ENCODE data around the gene STX16.

The STX16 gene

DNA sequence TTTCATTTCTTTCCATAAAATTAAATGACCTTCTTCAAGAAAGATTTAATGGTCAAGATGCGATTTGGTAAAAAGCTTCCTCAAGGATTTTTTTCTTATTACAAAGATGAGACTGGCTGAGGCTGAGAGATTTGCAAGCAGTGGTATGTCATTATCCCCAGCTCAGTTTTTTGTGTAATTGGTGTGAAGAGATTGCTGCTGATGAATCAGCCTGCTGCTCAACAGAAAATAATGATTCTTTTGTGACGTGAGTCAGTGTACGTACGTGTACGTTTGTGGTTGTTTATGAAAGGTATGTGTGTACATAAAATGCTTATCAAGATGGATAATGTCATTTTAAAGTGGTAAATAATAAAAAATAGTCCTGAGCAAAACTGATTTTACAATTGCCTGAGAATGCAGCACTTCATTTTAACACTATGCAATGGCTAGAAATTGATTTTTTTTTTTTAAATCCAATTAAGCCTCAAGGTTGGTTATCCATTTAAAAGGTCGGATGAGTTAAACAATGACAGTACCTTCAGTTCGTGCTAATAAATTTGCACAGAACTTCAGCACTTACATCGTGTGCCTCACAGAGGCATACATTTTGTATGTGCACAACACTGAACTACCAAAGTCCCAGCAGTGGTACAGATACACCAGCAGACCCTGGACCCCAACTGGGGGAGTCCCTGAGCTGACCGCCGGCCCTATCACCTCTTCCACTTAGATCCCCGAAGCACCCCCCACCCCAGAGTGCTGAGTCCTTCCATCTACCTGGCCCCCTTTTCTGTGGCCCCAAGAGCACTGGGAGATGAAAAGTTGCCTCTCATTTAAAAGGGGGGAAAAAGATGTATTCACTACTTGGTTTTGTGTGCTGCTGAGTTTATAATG, 31.8 kb downstream of the STX16 start:
- DNase-seq: no peak

DNA sequence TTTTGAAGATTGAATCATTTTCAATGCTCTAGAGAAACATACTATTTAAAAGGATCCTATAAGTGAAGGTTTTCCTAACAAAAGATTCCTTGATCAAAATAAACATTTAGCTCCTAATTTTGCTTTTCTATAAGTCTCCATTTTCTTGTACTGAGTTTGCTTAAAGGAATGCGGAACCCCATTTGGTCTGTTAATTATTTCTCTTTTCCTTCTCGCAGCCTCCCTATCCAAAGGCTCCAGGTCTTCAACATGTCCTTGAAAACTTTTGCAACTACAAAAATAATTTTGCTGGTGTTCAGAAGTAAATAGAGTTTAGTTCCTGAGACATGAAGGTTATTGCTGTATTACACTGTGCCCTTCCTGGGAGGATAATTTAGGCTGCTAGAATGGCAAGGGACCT, 33.2 kb downstream of the STX16 start:
- DNase-seq: no peak

DNA sequence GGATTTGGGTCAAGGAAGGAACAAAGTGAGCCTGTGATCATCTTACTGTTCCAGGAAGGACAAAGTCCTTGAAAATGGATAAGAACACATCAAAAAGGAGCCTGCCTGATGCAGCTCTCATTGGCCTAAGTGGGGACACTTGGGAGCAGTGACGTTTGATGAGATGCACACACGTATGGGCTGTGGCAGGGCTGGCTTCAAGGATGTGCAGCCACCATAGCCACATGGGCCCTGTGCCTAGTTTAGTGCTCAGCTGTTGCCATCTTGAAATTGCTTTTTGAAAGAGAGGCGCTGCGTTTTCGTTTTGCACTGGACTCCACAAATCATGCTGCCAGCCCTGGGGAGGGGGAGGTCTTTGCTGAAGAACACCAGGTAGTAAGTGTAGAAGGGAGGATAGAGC, 34.9 kb downstream of the STX16 start:
- no peak for DNase-seq

DNA sequence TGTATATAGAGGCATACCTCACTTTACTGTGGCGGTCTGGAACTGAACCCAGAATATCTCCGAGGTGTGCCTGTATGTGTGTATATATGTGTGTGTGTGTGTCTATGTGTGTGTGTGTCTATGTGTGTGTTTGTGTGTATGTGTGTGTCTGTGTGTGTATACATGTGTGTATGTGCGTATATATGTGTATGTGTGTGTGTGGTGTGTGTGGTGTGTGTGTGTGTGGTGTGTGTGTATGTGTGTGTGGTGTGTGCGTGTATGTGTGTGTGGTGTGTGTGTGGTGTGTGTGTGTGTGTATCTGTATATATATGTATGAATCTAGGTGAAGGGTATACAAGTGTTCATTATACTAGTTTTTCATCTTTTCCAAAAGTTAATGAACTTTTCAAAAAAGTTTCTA, 37.3 kb downstream of the STX16 start:
- DNase-seq: no peak

DNA sequence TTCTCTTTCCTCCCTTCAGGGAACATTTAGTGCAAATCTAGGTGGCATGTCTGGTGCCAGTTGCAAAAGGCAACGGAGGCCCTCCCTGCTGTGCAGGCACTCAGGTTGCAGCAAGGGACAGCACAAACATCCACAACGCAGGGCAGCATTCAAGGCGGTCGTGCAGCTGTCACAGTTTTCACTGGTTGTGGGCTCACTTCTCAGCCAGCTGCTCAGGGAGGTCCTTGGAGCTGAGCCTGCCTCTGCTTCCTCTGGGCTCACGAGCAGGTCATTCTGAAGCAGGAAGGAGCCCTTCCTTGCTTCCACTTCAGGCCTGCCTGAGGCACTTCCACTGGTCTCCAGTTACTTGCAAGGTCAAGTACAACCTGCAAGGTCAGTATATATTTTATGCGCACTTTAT, 37.8 kb downstream of the STX16 start:
- no peak for DNase-seq

DNA sequence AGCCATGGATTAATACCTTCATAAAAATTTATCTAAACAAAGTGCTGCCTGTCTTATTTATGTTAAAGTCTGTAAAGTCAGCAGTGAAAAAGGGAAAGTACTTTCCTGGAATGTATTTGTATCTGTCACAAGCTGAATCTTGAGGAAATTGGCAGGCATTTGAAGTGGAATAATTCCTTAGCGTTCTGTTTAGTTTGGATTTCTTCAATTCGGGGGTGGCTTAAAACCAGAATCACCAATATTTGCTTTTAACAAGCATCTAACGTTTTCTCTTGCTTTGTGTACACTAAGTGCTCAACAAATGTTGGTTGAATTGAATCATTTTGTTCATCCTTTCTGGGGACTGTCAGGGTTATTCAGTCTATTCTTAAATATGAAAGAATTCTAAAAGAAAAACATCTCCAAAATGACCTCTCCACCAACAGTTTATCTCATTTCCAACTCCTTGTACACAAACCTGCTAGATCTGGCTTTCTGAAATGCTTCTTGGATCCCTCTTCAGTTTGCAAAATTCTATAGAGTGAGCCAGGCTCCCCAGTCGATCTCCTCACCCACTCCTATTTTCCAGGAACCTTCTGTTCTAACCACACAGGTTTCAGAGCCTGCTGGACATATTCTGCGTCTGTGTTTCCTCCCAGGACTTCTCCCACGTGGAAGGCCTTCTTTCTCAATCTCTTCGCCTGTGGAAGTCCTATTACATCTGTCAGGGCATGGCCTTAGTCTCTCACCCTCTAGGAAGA, 39.5 kb downstream of the STX16 start:
- DNase-seq: no peak

DNA sequence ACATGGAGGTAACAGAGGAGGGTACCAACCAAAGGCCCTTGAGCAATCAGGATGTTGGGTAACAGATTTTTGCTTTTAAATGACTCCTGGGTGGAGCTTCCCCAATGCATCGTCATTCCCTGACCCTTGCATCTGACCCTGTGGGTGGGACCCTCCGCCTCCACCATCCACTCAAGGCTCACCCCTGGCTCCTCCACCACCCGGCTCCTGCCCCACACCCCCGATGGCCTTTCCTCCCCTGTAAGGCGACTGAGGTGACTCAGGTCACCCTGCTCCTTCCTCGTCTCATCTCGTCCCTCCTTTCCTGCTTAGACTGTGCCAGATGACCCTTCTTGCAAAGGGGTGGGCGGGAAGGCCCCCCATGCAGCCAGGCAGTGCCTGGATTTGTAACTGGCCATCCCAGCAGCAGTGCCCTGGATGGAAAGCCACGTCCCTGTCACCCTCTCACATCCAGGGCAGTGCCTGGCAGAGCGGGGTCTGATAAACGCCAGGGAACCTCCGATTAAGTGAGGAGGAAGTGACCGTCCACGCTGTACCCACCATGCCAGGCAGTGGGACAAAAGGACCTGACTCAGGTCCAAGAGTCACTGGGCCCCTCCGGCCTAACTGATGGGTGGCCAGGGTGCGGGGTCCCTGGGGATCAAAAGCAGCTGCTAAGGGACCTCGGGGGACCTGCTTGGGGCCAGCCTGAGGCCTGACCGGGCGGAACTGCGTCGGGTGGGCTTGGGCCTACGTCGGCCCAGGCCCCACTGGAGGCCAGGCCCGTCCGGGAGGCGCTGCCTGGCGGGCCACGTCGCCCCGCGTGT, 40.9 kb downstream of the STX16 start:
- no peak for DNase-seq

DNA sequence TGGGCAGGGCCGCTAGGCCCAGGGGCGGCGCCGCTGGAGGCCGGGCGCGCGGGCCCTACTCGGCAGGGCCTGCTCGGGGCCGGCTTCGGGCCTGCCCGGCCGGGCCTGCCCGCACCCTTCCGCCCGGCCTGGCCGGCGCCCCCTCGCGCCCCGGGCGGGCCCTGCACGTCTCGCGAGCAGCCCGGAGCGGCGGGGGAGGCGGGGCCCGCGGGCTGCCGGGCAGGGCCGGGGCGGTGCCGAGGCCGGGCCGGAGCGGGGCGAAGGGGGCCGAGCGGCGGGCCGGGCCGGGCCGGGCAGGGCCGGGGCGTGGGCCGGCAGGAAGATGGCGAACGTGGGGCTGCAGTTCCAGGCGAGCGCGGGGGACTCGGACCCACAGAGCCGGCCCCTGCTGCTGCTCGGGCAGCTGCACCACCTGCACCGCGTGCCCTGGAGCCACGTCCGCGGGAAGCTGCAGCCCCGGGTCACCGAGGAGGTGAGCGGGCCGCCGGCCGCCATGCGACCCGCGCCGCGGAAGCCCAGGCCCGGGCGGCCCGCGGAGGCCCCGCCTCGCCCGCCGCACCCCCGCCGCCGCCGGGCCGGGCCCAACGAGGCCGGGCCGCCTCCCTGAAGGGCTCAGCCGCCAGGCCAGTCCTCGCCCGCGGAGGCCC, 41.6 kb downstream of the STX16 start, which contains the start of gene NPEPL1:
TSS of gene NPEPL1 (plus strand) at position 222 of the 647 bp plus-strand sequence. CDS start at position 323, 101 bp downstream.
- peak; percentile 14 for DNase-seq

DNA sequence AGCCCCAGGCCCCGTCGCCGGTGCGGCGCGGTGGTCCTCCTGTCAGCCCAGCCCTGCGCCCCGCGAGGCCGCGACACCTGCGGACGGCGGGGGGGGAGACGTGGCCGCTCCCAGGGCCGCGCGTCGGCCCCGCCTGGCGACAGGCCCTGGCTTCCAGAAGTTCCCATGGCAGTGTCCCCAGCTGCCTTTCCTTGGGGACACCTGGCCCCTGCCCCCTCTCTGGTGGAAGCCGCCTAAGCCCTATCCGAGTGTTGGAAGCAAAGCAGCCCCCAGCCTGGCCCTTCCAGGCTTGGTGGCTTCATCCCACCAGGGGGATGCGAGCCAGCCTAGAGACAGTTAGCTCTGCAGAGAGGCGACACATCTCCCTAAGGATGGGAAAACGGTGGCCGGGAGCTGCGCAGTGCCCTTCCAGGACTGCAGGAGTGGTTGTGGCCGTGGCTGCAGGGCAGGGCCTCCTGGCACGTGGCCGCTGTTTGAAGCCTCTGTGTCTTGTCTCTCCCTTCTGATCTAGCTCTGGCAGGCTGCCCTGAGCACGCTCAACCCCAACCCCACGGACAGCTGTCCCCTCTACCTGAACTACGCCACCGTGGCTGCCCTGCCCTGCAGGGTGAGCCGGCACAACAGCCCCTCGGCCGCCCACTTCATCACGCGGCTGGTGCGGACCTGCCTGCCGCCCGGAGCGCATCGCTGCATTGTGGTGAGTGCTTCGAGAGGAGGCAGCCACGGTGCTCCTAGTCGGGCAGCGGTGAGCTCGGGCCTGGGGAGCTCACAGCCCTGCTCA, 42.3 kb downstream of the STX16 start:
- no peak for DNase-seq

DNA sequence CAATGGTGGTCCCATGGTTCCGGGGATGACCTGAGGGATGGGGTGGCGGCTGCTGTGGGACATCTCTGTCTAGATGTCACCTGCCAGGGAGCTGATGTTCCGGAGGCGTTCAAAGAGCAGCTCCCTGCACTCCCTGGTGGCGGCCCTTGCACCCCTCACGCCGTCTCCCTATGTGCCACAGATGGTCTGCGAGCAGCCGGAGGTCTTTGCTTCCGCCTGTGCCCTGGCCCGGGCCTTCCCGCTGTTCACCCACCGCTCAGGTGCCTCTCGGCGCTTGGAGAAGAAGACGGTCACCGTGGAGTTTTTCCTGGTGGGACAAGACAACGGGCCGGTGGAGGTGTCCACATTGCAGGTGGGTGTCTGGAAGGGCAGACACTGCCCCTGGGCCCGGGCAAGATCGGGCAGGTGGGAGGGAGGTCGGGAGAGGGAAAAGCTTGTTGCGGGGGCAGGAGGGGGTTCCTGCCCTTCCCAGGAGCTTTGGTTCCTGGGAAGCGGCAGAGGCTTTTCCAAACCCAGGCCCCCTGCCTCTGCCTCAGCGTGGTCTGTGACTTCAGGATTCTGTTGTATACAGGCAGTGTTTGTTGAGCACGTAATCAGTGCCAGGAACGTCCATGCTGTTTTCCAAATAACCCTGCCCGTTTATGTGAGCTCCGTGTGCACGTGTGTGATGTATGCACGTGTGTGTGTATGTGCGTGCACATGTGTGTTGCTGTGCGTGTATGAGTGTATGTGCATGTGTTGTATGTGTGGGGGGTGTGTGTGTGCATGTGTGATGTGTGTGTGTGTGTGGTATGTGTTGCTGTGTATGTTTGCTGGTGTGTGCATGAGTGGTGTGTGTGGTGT, 43.4 kb downstream of the STX16 start:
- no peak for DNase-seq

DNA sequence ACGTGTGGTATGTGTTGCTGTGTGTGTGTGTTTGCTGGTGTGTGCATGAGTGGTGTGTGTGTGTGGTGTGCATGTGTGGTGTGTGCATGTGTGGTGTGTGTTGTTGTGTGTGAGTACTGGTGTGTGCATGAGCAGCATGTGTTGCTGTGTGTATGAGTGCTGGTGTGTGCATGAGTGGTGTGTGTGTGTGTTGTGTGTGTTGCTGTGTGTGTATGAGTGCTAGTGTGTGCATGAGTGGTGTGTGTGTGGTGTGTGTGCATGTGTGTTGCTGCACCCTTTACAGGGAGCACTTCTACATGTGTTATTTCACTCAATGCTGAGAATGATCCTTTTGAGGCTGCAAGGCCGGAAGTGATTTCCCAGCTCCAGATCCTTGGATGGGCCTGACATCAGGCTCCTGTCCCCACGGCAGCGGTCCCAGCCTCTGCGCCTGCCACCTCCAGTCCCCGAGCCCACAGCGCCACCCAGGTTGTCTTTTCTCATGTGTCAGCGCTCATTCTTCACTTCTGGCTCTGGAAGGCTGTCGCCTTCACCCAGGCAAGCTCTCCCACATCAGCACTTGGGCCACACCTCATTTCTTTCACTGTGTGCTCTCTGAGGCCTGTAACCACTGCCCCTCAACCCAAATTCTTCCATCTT, 44.1 kb downstream of the STX16 start:
- no peak for DNase-seq

DNA sequence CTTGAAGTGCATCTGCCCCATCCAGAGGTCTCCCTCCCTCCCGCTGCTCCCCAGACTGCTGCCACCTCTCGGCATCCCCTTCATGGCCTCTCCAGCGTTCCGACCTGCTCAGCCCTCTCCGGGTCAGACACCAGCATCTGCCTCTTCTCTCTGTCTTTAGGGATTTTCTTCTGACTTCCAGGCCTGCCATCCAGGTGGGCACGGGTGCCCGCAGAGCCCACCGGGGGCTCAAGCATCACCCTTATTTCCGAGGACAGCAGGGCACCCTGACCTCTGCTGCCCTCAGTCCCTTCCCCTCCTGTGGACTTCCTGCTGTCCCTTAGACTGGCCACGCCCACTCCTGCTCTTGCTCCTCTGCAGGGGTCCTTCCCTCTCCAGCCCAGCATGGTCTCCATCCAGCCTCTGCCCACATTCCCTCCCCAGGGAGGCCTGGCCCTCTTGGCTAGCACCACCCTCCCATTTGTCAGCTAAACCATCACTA, 44.9 kb downstream of the STX16 start:
- DNase-seq: no peak

DNA sequence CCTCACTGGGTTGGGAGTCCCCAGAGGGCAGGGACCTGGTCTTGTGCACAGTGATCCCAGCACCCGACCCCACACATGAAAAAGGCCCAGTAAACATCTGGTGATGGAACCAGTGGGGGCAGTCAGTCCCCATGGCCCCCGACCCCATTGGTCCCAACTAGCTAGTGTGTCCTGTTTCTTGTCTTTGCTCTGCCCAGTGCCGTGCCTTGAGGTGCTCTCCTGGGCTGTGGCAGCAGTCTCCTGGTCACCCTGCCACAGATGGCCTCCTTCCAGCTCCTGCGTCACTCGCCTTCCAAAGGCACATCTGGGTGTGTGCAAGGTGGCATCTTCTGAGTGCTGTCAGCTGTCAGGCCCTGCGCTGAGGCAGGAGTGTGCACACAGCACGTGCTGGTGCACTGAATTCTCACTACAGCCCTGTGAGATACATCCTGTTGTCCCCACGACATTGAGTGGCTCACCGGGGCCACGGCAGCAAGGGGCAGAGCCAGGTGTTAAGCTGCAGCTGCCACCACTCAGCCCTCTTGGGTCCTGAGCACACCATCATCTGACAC, 45.4 kb downstream of the STX16 start:
- no peak for DNase-seq

DNA sequence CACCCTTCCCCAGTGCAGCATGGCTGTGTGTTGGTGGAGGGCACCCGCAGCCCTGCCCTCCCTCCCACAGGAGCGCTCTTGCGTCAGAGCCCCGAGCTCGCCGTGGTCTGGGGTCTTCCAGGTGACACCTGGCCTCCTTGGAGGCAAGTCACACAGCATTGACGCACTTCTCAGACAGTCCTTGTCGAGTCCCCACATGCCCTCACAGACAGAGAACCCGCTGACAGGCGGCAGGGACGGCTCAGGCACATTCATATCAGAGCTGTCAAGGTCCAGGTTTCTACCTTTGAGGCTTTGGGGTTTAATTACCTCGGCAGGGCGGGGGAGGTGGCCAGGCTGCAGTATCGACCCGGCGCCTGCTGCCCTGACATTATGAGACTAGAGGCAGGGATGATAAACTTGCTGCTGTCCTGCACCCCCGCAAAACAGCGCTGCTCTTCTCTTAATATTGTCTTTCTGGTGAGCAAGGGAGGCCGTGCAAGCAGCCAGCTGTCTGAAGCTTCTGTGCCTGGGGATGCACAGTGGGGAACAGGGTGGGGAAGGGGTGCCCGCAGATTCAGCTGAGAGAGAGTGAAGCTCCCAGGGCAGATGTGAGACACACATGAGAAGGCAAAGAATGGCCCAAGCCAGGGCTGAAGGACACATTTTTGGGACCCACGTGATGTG, 46.3 kb downstream of the STX16 start:
- DNase-seq: no peak

DNA sequence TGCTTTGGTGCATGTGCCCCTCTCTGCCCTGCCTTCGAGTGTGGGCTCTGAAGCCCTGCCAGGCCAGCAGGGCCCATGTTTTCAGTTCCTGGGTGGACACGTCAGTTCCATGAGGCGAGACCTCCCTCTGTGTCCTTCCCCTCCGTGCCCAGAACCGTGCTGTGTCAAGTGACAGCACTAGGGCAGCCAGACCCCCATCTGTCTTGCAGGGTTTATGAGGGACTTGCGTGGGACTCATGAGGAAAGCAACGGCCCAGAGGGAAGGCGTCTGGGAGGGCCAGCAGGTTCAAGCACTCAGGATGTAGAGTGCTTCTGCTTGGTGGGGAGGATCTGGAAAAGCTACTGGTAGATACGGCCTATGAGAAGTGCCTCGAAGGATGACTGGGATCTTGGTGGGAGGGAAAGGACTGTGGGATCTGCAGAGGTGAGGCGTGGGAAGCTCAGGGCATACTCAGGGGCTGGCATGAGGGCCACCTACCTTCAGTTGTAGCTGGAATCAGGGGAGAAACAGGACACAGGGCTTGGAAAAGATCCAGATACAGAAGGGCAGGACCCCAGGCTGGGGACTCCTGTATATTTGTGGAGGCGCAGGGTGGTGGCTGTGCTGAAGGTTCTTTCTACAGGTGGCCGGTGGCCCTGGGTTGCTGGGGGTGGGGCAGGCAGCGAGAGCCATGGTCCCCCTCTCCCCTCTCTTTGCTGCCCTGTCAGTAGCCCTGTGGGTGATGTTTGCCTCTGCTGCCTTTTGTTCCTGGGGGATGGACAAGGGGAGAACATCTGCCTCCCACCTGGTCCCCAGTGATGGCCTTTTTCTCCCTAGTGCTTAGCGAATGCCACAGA, 47.0 kb downstream of the STX16 start:
- no peak for DNase-seq

DNA sequence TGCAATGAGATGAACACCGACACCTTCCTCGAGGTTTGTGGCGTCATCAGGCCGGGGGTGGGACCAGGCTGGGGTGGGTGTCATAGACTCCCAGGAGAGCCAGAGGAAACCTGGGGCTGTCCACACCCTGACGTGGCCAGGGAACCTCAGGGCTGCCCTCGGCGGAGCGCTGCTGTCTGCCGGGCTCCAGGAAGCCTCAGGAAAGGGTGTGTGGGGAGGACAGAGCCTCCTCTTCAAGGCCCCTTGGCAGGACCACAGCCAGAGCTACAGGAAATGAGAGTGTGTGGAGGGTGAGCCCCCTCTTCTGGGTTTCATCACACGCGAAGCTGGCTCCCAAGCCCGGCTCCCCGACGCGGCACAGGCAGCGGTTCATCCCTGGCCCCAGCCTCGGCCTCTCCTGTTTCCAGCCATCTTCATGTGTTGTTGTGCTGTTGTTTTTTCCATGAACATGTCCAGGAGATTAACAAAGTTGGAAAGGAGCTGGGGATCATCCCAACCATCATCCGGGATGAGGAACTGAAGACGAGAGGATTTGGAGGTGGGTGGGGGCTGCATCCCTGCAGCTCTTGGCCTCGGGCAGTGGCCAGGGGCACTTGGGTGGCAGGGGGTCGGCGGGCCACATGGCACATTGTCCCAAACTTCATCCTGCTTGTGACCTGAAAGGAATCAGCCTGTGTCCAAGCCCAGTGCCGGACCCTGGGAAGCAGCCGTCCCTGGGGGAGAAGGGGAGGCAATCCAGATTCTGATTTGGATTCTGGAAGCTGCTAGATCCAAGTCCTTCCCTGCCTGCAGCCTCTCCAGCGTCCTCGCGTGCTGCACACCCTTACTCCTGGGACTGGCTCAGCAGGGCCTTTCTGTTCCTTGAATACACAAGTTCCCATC, 47.9 kb downstream of the STX16 start:
- no peak for DNase-seq

DNA sequence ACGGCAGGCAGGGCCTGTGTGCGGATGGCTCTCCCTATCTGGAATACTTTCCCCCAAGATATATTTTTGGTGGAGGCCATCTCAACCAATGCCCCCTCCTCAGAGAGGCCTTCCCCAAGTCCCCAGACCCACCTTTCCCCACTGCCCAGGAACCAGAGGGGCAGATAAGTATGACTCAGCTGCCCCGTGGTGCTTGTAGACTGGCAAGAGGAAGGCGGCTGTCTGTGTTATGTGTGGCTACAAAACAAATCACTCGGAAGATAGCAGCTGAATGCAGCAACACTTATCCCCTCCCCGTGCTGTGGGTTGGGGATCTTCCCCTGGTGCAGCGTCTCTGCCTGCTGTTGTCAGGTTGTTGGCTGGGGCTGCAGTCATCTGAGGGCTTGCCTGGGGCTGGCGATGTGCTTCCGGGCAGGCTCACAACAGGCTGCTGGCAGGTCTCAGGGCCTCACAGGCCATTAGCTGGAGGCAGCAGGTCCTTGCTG, 48.6 kb downstream of the STX16 start:
- DNase-seq: no peak
